ENCODE results near the gene PLXNA2.

Gene PLXNA2

GRCh38 chr1:208276757-208277435 is 32.7 kb upstream of the PLXNA2 start:
- ChIA-PET CTCF (interaction anchor here (1.0 kb wide), 1 partner anchor 257 kb away, joined by 3 read pairs; no protein-coding TSS in a partner anchor), POLR2A (no interaction called here)
- DNase-seq (ENCODE audit: low read depth, low spot score): no peak
- no peak overlapping the region for H3K4me3 ChIP-seq (ENCODE audit: low read depth, low read length)
- TF ChIP-seq, protein P1, sequence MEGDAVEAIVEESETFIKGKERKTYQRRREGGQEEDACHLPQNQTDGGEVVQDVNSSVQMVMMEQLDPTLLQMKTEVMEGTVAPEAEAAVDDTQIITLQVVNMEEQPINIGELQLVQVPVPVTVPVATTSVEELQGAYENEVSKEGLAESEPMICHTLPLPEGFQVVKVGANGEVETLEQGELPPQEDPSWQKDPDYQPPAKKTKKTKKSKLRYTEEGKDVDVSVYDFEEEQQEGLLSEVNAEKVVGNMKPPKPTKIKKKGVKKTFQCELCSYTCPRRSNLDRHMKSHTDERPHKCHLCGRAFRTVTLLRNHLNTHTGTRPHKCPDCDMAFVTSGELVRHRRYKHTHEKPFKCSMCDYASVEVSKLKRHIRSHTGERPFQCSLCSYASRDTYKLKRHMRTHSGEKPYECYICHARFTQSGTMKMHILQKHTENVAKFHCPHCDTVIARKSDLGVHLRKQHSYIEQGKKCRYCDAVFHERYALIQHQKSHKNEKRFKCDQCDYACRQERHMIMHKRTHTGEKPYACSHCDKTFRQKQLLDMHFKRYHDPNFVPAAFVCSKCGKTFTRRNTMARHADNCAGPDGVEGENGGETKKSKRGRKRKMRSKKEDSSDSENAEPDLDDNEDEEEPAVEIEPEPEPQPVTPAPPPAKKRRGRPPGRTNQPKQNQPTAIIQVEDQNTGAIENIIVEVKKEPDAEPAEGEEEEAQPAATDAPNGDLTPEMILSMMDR (IDR thresholded peaks at IDR 0.05; ENCODE audit: insufficient read depth, low read length, missing control alignments): no peak

DNA sequence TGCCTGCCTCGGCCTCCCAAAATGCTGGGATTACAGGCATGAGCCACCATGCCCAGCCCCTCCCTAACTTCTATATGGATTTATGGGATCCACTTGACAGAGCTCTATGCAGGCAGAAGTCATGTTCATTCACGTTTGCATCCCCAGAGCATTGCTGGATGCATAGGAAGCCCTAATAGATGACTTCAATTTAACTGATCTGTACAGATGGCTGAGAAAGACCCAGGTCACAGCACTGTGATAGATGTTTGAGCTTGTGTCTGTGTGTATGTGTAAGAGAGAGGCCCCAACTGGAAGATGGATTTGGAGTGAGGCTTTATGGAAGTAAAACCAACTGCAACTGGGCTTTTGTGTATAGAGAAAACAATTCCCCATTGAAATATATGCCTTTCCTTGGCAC is 30.9 kb upstream of the PLXNA2 start:
- H3K4me3 ChIP-seq (ENCODE audit: low read depth, low read length): no peak overlapping the region
- TF ChIP-seq, protein P1 (IDR thresholded peaks at IDR 0.05; ENCODE audit: insufficient read depth, low read length, missing control alignments): no peak
- ChIA-PET CTCF (no interaction called here), POLR2A (no interaction called here)
- DNase-seq (ENCODE audit: low read depth, low spot score): no peak

DNA sequence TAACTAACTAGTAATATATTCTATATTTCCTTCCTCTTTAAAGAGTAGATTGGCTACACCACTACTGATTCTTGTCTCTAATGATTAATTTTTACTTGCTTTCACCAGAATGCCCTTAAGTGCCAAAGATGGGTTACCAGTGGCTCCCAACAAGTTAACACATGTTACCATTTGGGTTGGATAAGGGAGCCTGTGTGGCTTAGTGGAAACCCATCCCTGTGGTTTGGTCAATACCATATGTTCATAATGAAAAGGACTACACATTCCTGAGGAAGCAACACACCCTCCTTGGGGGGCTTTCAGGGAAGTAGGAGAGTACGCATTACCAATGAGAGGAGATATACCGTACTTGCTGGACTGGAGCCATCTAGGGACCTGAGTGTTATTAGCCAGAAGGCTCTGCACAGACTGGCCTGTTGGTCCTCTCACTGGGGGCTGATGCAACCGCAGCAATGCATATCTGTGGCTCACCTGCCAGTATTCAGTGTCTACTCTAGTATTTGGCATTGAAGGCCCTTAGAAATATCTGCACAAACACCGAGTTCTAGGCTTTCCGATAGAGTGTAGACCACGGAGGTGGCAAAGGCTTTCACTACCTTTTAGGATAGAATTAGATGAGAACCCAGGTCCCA is 29.3 kb upstream of the PLXNA2 start:
- POLR2A ChIA-PET: no interaction called here

DNA sequence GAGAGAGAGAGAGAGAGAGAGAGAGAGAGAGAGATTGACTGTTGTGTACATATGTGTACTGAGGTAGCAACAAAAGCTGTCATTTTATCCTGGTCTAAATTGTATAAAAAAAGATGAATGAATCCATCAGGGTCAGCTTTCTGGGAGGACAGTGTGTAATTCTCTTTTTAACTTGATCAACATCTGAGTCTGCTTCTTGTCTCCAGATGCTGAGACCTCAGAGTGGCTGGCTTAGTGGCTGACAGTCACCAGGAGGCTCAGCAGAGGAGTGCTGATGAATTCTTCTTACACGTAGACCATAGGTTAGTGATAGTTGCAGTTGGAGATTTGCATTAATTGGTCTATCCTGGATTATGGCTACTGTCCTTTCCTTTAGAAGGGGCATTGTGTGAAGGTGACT is 28.5 kb upstream of the PLXNA2 start:
- TF ChIP-seq, protein P1 (IDR thresholded peaks at IDR 0.05; ENCODE audit: insufficient read depth, low read length, missing control alignments): no peak
- no peak overlapping the region for H3K4me3 ChIP-seq (ENCODE audit: low read depth, low read length)
- POLR2A ChIA-PET: no interaction called here
- CTCF ChIA-PET: no interaction called here
- no peak for DNase-seq (ENCODE audit: low read depth, low spot score)

More for the DNA sequence above, 29.3 kb upstream of the PLXNA2 start:
- CTCF ChIA-PET: no interaction called here
- DNase-seq (ENCODE audit: low read depth, low spot score): no peak
- TF ChIP-seq, protein P1 (IDR thresholded peaks at IDR 0.05; ENCODE audit: insufficient read depth, low read length, missing control alignments): no peak
- no peak overlapping the region for H3K4me3 ChIP-seq (ENCODE audit: low read depth, low read length)

DNA sequence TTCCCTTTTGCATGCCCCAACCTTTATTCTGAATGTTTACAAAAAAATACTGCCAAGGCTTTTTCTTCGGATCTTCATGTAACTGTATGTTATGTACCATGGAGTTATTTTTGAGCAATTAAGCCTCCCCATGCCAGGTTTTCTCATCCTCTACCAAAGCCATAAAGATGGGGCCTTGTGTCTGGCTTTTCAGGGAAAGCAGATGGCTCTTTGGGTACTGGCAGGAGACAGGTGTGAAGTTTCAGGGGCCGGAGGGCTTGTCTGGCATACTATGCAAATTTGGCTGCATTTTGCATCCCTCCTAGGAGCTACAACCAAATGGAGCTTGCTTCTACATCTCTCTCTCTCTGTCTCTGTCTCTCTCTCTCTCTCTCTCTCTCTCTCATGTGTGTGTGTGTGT is 28.1 kb upstream of the PLXNA2 start:
- TF ChIP-seq, protein P1 (IDR thresholded peaks at IDR 0.05; ENCODE audit: insufficient read depth, low read length, missing control alignments): no peak
- DNase-seq (ENCODE audit: low read depth, low spot score): no peak
- H3K4me3 ChIP-seq (ENCODE audit: low read depth, low read length): no peak overlapping the region
- ChIA-PET POLR2A (no interaction called here), CTCF (no interaction called here)

DNA sequence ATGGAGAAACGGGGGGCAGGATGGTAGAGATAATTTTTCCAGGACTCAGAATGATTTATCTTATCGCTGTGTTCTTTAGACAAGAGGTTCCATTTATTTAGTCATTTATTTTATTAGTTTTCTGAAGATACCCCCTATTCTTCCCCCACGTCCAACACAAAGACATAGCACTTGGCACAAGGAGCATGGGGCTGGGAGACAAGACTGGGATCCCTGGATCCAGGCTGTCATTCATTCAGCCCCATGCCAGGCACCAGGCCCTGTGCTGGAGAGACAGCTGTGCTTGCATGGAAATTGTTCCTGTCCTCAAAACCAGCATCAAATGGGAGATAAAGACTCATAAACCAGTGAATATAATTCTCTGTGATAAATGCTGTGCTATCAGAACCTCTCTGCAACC is 27.1 kb upstream of the PLXNA2 start:
- DNase-seq (ENCODE audit: low read depth, low spot score): no peak

More for the DNA sequence above, 27.1 kb upstream of the PLXNA2 start:
- no peak overlapping the region for H3K4me3 ChIP-seq (ENCODE audit: low read depth, low read length)
- TF ChIP-seq, protein P1 (IDR thresholded peaks at IDR 0.05; ENCODE audit: insufficient read depth, low read length, missing control alignments): no peak
- CTCF ChIA-PET: no interaction called here
- POLR2A ChIA-PET: no interaction called here
